H1 (cell line): ENCODE measurements around the gene UNC119B. TPM values are rescaled to one million over a fixed set of nuclear protein-coding genes. Genes with fewer than 3 reads are reported as not detected.

Experiments
- CTCF ChIA-PET: fragments of 300-600 bp; sonication (Branson Sonifier 250); formaldehyde crosslinking; loops from one replicate; lab custom pipeline; 2021; ENCODE audit not compliant: partially characterized antibody; lab: Charles Lee
- POLR2A ChIA-PET: fragments of 300-600 bp; sonication (Branson Sonifier 250); formaldehyde crosslinking; loops from one replicate; lab custom pipeline; 2021; ENCODE audit warnings: inconsistent platforms; ENCODE audit not compliant: partially characterized antibody; lab: Charles Lee
- DNase-seq, 2 experiments: peaks; one replicate each; pipeline versions ENCODE4 v3.0.0 to v3.0.0-alpha.2; 2010 to 2022; ENCODE audit warnings: low spot score in 2 of 2, low read depth in 1 of 2, mixed read lengths in 1 of 2
- FAIRE-seq: peaks from 2 replicates; lab custom pipeline; 2011; peaks lifted over from hg19 to GRCh38; lab: Jason Lieb, UNC
- H2AFZ ChIP-seq: 2 replicates; pipeline ENCODE4 v1.8.1; 2012; ENCODE audit warnings: low read length, inconsistent platforms
- H2AK5ac ChIP-seq: 2 replicates; pipeline ENCODE4 v1.6.1; 2013; ENCODE audit warnings: low read depth, low read length
- H2BK120ac ChIP-seq: replicated peaks from 2 replicates; pipeline ENCODE3; 2013; ENCODE audit warnings: low read depth, low read length, inconsistent platforms
- H2BK12ac ChIP-seq: 2 replicates; pipeline ENCODE4 v1.6.1; 2013; ENCODE audit warnings: low read depth, low read length
- H2BK15ac ChIP-seq: 2 replicates; pipeline ENCODE4 v1.6.1; 2013; ENCODE audit warnings: low read length
- H2BK20ac ChIP-seq: 2 replicates; pipeline ENCODE4 v1.6.1; 2013; ENCODE audit warnings: low read length
- H2BK5ac ChIP-seq: 2 replicates; pipeline ENCODE4 v1.6.1; 2013; ENCODE audit warnings: low read depth, low read length
- H3K14ac ChIP-seq: 2 replicates; pipeline ENCODE4 v1.6.1; 2013; ENCODE audit warnings: inconsistent platforms; ENCODE audit not compliant: insufficient read length
- H3K18ac ChIP-seq: 2 replicates; pipeline ENCODE4 v1.6.1; 2013; ENCODE audit warnings: low read length; ENCODE audit errors: extremely low read depth
- H3K23ac ChIP-seq: 2 replicates; pipeline ENCODE4 v1.6.1; 2013; ENCODE audit warnings: inconsistent platforms; ENCODE audit not compliant: insufficient read length
- H3K23me2 ChIP-seq: 2 replicates; pipeline ENCODE4 v1.6.1; 2013; ENCODE audit warnings: low read depth, low read length
- H3K27ac ChIP-seq: 2 replicates; pipeline ENCODE4 v1.6.1; 2011; ENCODE audit warnings: low read depth, low read length, inconsistent platforms
- H3K27me3 ChIP-seq, 4 experiments: replicated peaks in 1 of 4; 1 replicate in 1 of 4; 2 replicates in 3 of 4; pipeline versions ENCODE4 v1.6.1 to v1.8.1; 2011 to 2013; ENCODE audit warnings: low read length in 3 of 4, mild to moderate bottlenecking in 3 of 4, inconsistent platforms in 2 of 4, mixed read lengths in 2 of 4, moderate library complexity in 1 of 4; ENCODE audit not compliant: control insufficient read depth in 3 of 4, insufficient read depth in 3 of 4; ENCODE audit errors: extremely low read depth in 1 of 4
- H3K36me3 ChIP-seq, 4 experiments: 2 replicates each; pipeline versions ENCODE4 v1.6.1 to v1.8.1; 2011 to 2013; ENCODE audit warnings: mild to moderate bottlenecking in 4 of 4, low read length in 3 of 4, moderate library complexity in 2 of 4, control low read depth in 1 of 4, inconsistent platforms in 1 of 4; ENCODE audit not compliant: insufficient read depth in 4 of 4, control insufficient read depth in 2 of 4
- H3K4ac ChIP-seq: replicated peaks from 2 replicates; pipeline ENCODE3; 2013; ENCODE audit warnings: low read length, low read depth, mixed read lengths, inconsistent platforms; ENCODE audit not compliant: insufficient read length
- H3K4me1 ChIP-seq, 4 experiments: replicated peaks in 1 of 4; 1 replicate in 1 of 4; 2 replicates in 3 of 4; pipeline versions ENCODE4 v1.6.1 to v1.8.1; 2011 to 2013; ENCODE audit warnings: low read length in 3 of 4, inconsistent platforms in 2 of 4, mixed read lengths in 1 of 4; ENCODE audit not compliant: insufficient read depth in 4 of 4, control insufficient read depth in 3 of 4
- H3K4me2 ChIP-seq, 2 experiments: 2 replicates each; pipeline versions ENCODE4 v1.6.1 to v1.8.1; 2011 to 2013; ENCODE audit warnings: low read depth in 2 of 2, low read length in 2 of 2, control low read depth in 1 of 2, inconsistent platforms in 1 of 2, mild to moderate bottlenecking in 1 of 2; ENCODE audit not compliant: insufficient read depth in 1 of 2
- H3K4me3 ChIP-seq, 4 experiments: fragments of 200-600, 300-600 bp in 1 of 4; sonication (generic), shearing (Covaris generic), sonication (Bioruptor Twin) in 1 of 4; 2 replicates each; pipeline versions ENCODE4 v1.5.1 to v1.8.1; 2011 to 2016; ENCODE audit warnings: low read length in 4 of 4, low read depth in 3 of 4, control low read depth in 2 of 4, inconsistent platforms in 2 of 4, mild to moderate bottlenecking in 2 of 4, mixed read lengths in 1 of 4, moderate library complexity in 1 of 4; ENCODE audit not compliant: insufficient read depth in 2 of 4; ENCODE audit errors: extremely low read depth in 1 of 4
- H3K56ac ChIP-seq: replicated peaks from 2 replicates; pipeline ENCODE3; 2013; ENCODE audit warnings: low read depth, mild to moderate bottlenecking, mixed read lengths, low read length, inconsistent platforms; ENCODE audit not compliant: insufficient read length
- H3K79me1 ChIP-seq: 2 replicates; pipeline ENCODE4 v1.6.1; 2013; ENCODE audit warnings: low read depth, low read length, control low read depth
- H3K79me2 ChIP-seq, 2 experiments: 2 replicates each; pipeline versions ENCODE4 v1.6.1 to v1.8.1; 2012 to 2013; ENCODE audit warnings: low read length in 2 of 2, mild to moderate bottlenecking in 2 of 2, inconsistent platforms in 1 of 2; ENCODE audit not compliant: insufficient read depth in 2 of 2, control insufficient read depth in 1 of 2
- H3K9ac ChIP-seq, 4 experiments: replicated peaks in 1 of 4; 1 replicate in 1 of 4; 2 replicates in 3 of 4; pipeline versions ENCODE4 v1.6.1 to v1.8.1; 2011 to 2013; ENCODE audit warnings: low read depth in 3 of 4, low read length in 3 of 4, control low read depth in 2 of 4, mild to moderate bottlenecking in 2 of 4, moderate library complexity in 2 of 4, inconsistent platforms in 1 of 4; ENCODE audit errors: extremely low read depth in 1 of 4
- H3K9me3 ChIP-seq, 2 experiments: 2 replicates each; pipeline versions ENCODE4 v1.6.1 to v1.8.1; 2012 to 2013; ENCODE audit warnings: mild to moderate bottlenecking in 2 of 2, moderate library complexity in 2 of 2, control low read depth in 1 of 2, inconsistent platforms in 1 of 2, low read depth in 1 of 2, low read length in 1 of 2, mixed read lengths in 1 of 2; ENCODE audit not compliant: insufficient read depth in 2 of 2
- H4K20me1 ChIP-seq, 2 experiments: replicated peaks in 1 of 2; 2 replicates each; pipeline versions ENCODE3 to v1.8.1; 2011 to 2013; ENCODE audit warnings: inconsistent platforms in 2 of 2, low read length in 2 of 2, mild to moderate bottlenecking in 1 of 2; ENCODE audit not compliant: insufficient read depth in 2 of 2, control insufficient read depth in 1 of 2
- H4K5ac ChIP-seq: 2 replicates; pipeline ENCODE4 v1.6.1; 2013; ENCODE audit warnings: low read length, low read depth, mixed read lengths, inconsistent platforms; ENCODE audit not compliant: insufficient read length
- H4K8ac ChIP-seq: 2 replicates; pipeline ENCODE4 v1.8.0; 2013; ENCODE audit warnings: mild to moderate bottlenecking, moderate library complexity, low read length, inconsistent platforms; ENCODE audit not compliant: insufficient read depth; ENCODE audit errors: extremely low read depth
- H4K91ac ChIP-seq: replicated peaks from 2 replicates; pipeline ENCODE3; 2013; ENCODE audit warnings: low read length, mixed read lengths, inconsistent platforms; ENCODE audit not compliant: insufficient read length
- ASH2L ChIP-seq: fragments of 200-600, 300-600 bp; sonication (generic); IDR thresholded peaks from one replicate; pipeline ENCODE4 v1.7.1; 2017; ENCODE audit warnings: low read length
- CEBPB ChIP-seq: IDR thresholded peaks from 2 replicates; pipeline ENCODE4 v1.6.1; 2012; ENCODE audit warnings: low read depth, low read length
- EGR1 ChIP-seq: IDR thresholded peaks from 2 replicates; pipeline ENCODE4 v1.6.1; 2011; ENCODE audit warnings: low read depth, low read length, borderline replicate concordance
- HDAC6 ChIP-seq: IDR thresholded peaks from one replicate; pipeline ENCODE4 v1.7.1; 2012; ENCODE audit warnings: low read depth, mild to moderate bottlenecking, inconsistent platforms, low read length, moderate library complexity
- JUND ChIP-seq: IDR thresholded peaks from 2 replicates; pipeline ENCODE4 v1.6.1; 2011; ENCODE audit warnings: mild to moderate bottlenecking, improper control_type of control experiment, low read length
- KDM1A ChIP-seq: fragments of 200-600, 300-600 bp; sonication (generic); IDR thresholded peaks from 2 replicates; pipeline ENCODE4 v1.7.1; 2016; ENCODE audit warnings: mild to moderate bottlenecking, low read length, borderline replicate concordance
- NRF1 ChIP-seq: IDR thresholded peaks from 2 replicates; pipeline ENCODE4 v1.6.1; 2011; ENCODE audit warnings: mild to moderate bottlenecking, low read depth, low read length, improper control_type of control experiment
- PHF8 ChIP-seq: fragments of 200-600 bp; sonication (generic); conservative IDR thresholded peaks from 2 replicates; pipeline ENCODE4 v1.7.1; 2012; ENCODE audit warnings: low read depth, mild to moderate bottlenecking, inconsistent platforms, low read length, moderate library complexity
- RAD21 ChIP-seq, 2 experiments: IDR thresholded peaks in 1 of 2; conservative IDR thresholded peaks in 1 of 2; 2 replicates each; pipeline ENCODE4 v1.6.1; 2011; ENCODE audit warnings: low read depth in 2 of 2, low read length in 2 of 2, improper control_type of control experiment in 1 of 2, inconsistent platforms in 1 of 2, mild to moderate bottlenecking in 1 of 2, moderate library complexity in 1 of 2
- SAP30 ChIP-seq: fragments of 300-600 bp; sonication (generic); IDR thresholded peaks from 2 replicates; pipeline ENCODE4 v1.7.1; 2012; ENCODE audit warnings: low read length, moderate library complexity, mild to moderate bottlenecking, inconsistent platforms; ENCODE audit not compliant: insufficient read depth, insufficient replicate concordance
- SIN3A ChIP-seq, 2 experiments: IDR thresholded peaks in 1 of 2; conservative IDR thresholded peaks in 1 of 2; 2 replicates each; pipeline ENCODE4 v1.6.1; 2011 to 2012; ENCODE audit warnings: low read length in 2 of 2, improper control_type of control experiment in 1 of 2, low read depth in 1 of 2, mild to moderate bottlenecking in 1 of 2
- SP4 ChIP-seq: IDR thresholded peaks from 2 replicates; pipeline ENCODE4 v1.6.1; 2012; ENCODE audit warnings: low read length, inconsistent platforms
- YY1 ChIP-seq: IDR thresholded peaks from 2 replicates; pipeline ENCODE4 v1.6.1; 2011; ENCODE audit warnings: low read depth, mild to moderate bottlenecking, low read length
- WGBS, 2 experiments: shearing (Covaris generic) in 1 of 2; methylation state at CpG; one replicate each; pipeline versions ENCODE4 v1.1.6 to v1.1.7; 2013 to 2015; ENCODE audit warnings: low lambda C conversion rate in 2 of 2, mixed read lengths in 2 of 2, inconsistent platforms in 1 of 2, low coverage in 1 of 2, missing lambda C conversion rate in 1 of 2; ENCODE audit not compliant: insufficient replicate concordance in 2 of 2, insufficient coverage in 1 of 2, insufficient read length in 1 of 2; ENCODE audit errors: extremely low coverage in 1 of 2, missing lambda C conversion rate in 1 of 2; 5-methylcytosine and 5-hydroxymethylcytosine counted together
- polyA plus RNA-seq, 7 experiments: library from polyadenylated mRNA; depleted of rRNA in 3 of 7; stranded (reverse) in 5 of 7; unstranded in 2 of 7; fragments of >200 nt in 5 of 7; fragments of 200-250 nt in 2 of 7; gene quantifications; 1 replicate in 5 of 7; 2 replicates in 1 of 7; 4 replicates in 1 of 7; pipeline versions ENCODE4 v1.2.1 to v1.2.3, GENCODE V29; 2011 to 2013; ENCODE audit warnings: missing spikeins in 2 of 7, mixed read lengths in 2 of 7
- total RNA-seq: library from RNA; stranded (reverse); fragmentation: NEBNext Ultra II Directional; extraction: Animal tissue kit (Norgen Biotek cat#: 25700); gene quantifications from 2 replicates; pipeline ENCODE4 v1.2.1, GENCODE V29; 2021

Gene UNC119B
- total and polyA plus RNA-seq, 2 of the 8 experiments (the other 6 are each of a cell fraction or from before 2014, with no cell fraction given) = 40.5 to 50.1 TPM

- no peak for DNase-seq
- no peak overlapping the region for H3K14ac ChIP-seq
- H3K18ac ChIP-seq = no peak overlapping the region
- peaks cover 10 to 11% of the 10 kb centered on the region in 2 experiments for H4K20me1 ChIP-seq
- no peak for FAIRE-seq
- H3K36me3 ChIP-seq = no peaks in the 10 kb centered on the region
- H3K23me2 ChIP-seq = peaks cover 16% of the 10 kb centered on the region
- no peak overlapping the region for H3K4me2 ChIP-seq
- H3K4me3 ChIP-seq = no peak overlapping the region
- WGBS, 2 experiments = 89% methylated on average over 8 of the region's 8 CpGs; no CpG with 5 or more reads in 1 of the 2 experiments
- H2BK120ac ChIP-seq = no peak overlapping the region
- H3K27me3 ChIP-seq = no peaks in the 10 kb centered on the region
- peaks cover 4% of the 10 kb centered on the region; the same call in 1 of the 2 replicates for H3K79me1 ChIP-seq
- H2BK5ac ChIP-seq = no peak overlapping the region; the same call in 1 of the 2 replicates
- H4K5ac ChIP-seq = no peak overlapping the region
- H4K8ac ChIP-seq = no peak overlapping the region
- no peak overlapping the region for H3K27ac ChIP-seq
- ChIA-PET CTCF (interaction anchor here (0.8 to 2.6 kb wide), 3 partner anchors 15 to 227 kb away, joined by 4 to 12 read pairs (median 5); no protein-coding TSS in a partner anchor), POLR2A (interaction anchor here (1.5 kb wide), 1 partner anchor 14 kb away, joined by 3 read pairs; no protein-coding TSS in a partner anchor)
- no peak overlapping the region for H3K9ac ChIP-seq
- H2BK15ac ChIP-seq = no peak overlapping the region
- no peak overlapping the region for H2BK20ac ChIP-seq
- no peak overlapping the region for H4K91ac ChIP-seq
- H3K56ac ChIP-seq = no peak overlapping the region
- H3K4ac ChIP-seq = no peak overlapping the region
- H2AK5ac ChIP-seq = no peak overlapping the region; the same call in 1 of the 2 replicates
- H3K23ac ChIP-seq = no peak overlapping the region
- no peaks in the 10 kb centered on the region for H3K9me3 ChIP-seq
- TF ChIP-seq EGR1 (no peak), RAD21 (IDR thresholded peaks at IDR 0.05 in 1 of 2, conservative IDR thresholded peaks at IDR 0.05 in 1 of 2; ENCODE audit: low read depth in 2 of 2, low read length in 2 of 2) (no peak), HDAC6 (no peak), SIN3A (conservative IDR thresholded peaks at IDR 0.05 in 1 of 2, IDR thresholded peaks at IDR 0.05 in 1 of 2; ENCODE audit: low read depth in 1 of 2, low read length in 2 of 2) (no peak), SP4 (no peak), NRF1 (no peak), CEBPB (no peak), KDM1A (no peak), ASH2L (no peak), JUND (no peak), SAP30 (no peak), YY1 (no peak), PHF8 (no peak)
- peaks cover 21 to 25% of the 10 kb centered on the region in 2 experiments for H3K79me2 ChIP-seq
- H3K4me1 ChIP-seq = peaks cover 0 to 17% (median 4%) of the 10 kb centered on the region in 4 experiments; a peak in 5 of 7 replicates
- H2BK12ac ChIP-seq = no peak overlapping the region
- H2AFZ ChIP-seq = no peak overlapping the region; the same call in 1 of the 2 replicates
Measured at GRCh38 chr12:120684523-120684932, 25.7 kb upstream of the UNC119B start.
